H1 (cell line): ENCODE data around the gene EVX2. TPM values are rescaled to one million over a fixed set of nuclear protein-coding genes. Genes with fewer than 3 reads are reported as not detected.

Experiments used
- CTCF ChIA-PET: fragments of 300-600 bp; sonication (Branson Sonifier 250); formaldehyde crosslinking; loops from one replicate; lab custom pipeline; 2021; ENCODE audit not compliant: partially characterized antibody; lab: Charles Lee
- POLR2A ChIA-PET: fragments of 300-600 bp; sonication (Branson Sonifier 250); formaldehyde crosslinking; loops from one replicate; lab custom pipeline; 2021; ENCODE audit warnings: inconsistent platforms; ENCODE audit not compliant: partially characterized antibody; lab: Charles Lee
- DNase-seq, 2 experiments: peaks; one replicate each; pipeline versions ENCODE4 v3.0.0 to v3.0.0-alpha.2; 2010 to 2022; ENCODE audit warnings: low spot score in 2 of 2, low read depth in 1 of 2, mixed read lengths in 1 of 2
- FAIRE-seq: peaks from 2 replicates; lab custom pipeline; 2011; peaks lifted over from hg19 to GRCh38; lab: Jason Lieb, UNC
- H2AFZ ChIP-seq: 2 replicates; pipeline ENCODE4 v1.8.1; 2012; ENCODE audit warnings: low read length, inconsistent platforms
- H2AK5ac ChIP-seq: 2 replicates; pipeline ENCODE4 v1.6.1; 2013; ENCODE audit warnings: low read depth, low read length
- H2BK120ac ChIP-seq: replicated peaks from 2 replicates; pipeline ENCODE3; 2013; ENCODE audit warnings: low read depth, low read length, inconsistent platforms
- H2BK12ac ChIP-seq: 2 replicates; pipeline ENCODE4 v1.6.1; 2013; ENCODE audit warnings: low read depth, low read length
- H2BK15ac ChIP-seq: 2 replicates; pipeline ENCODE4 v1.6.1; 2013; ENCODE audit warnings: low read length
- H2BK20ac ChIP-seq: 2 replicates; pipeline ENCODE4 v1.6.1; 2013; ENCODE audit warnings: low read length
- H2BK5ac ChIP-seq: 2 replicates; pipeline ENCODE4 v1.6.1; 2013; ENCODE audit warnings: low read depth, low read length
- H3K14ac ChIP-seq: 2 replicates; pipeline ENCODE4 v1.6.1; 2013; ENCODE audit warnings: inconsistent platforms; ENCODE audit not compliant: insufficient read length
- H3K18ac ChIP-seq: 2 replicates; pipeline ENCODE4 v1.6.1; 2013; ENCODE audit warnings: low read length; ENCODE audit errors: extremely low read depth
- H3K23ac ChIP-seq: 2 replicates; pipeline ENCODE4 v1.6.1; 2013; ENCODE audit warnings: inconsistent platforms; ENCODE audit not compliant: insufficient read length
- H3K23me2 ChIP-seq: 2 replicates; pipeline ENCODE4 v1.6.1; 2013; ENCODE audit warnings: low read depth, low read length
- H3K27ac ChIP-seq: 2 replicates; pipeline ENCODE4 v1.6.1; 2011; ENCODE audit warnings: low read depth, low read length, inconsistent platforms
- H3K27me3 ChIP-seq, 4 experiments: replicated peaks in 1 of 4; 1 replicate in 1 of 4; 2 replicates in 3 of 4; pipeline versions ENCODE4 v1.6.1 to v1.8.1; 2011 to 2013; ENCODE audit warnings: low read length in 3 of 4, mild to moderate bottlenecking in 3 of 4, inconsistent platforms in 2 of 4, mixed read lengths in 2 of 4, moderate library complexity in 1 of 4; ENCODE audit not compliant: control insufficient read depth in 3 of 4, insufficient read depth in 3 of 4; ENCODE audit errors: extremely low read depth in 1 of 4
- H3K36me3 ChIP-seq, 4 experiments: 2 replicates each; pipeline versions ENCODE4 v1.6.1 to v1.8.1; 2011 to 2013; ENCODE audit warnings: mild to moderate bottlenecking in 4 of 4, low read length in 3 of 4, moderate library complexity in 2 of 4, control low read depth in 1 of 4, inconsistent platforms in 1 of 4; ENCODE audit not compliant: insufficient read depth in 4 of 4, control insufficient read depth in 2 of 4
- H3K4ac ChIP-seq: replicated peaks from 2 replicates; pipeline ENCODE3; 2013; ENCODE audit warnings: low read length, low read depth, mixed read lengths, inconsistent platforms; ENCODE audit not compliant: insufficient read length
- H3K4me1 ChIP-seq, 4 experiments: replicated peaks in 1 of 4; 1 replicate in 1 of 4; 2 replicates in 3 of 4; pipeline versions ENCODE4 v1.6.1 to v1.8.1; 2011 to 2013; ENCODE audit warnings: low read length in 3 of 4, inconsistent platforms in 2 of 4, mixed read lengths in 1 of 4; ENCODE audit not compliant: insufficient read depth in 4 of 4, control insufficient read depth in 3 of 4
- H3K4me2 ChIP-seq, 2 experiments: 2 replicates each; pipeline versions ENCODE4 v1.6.1 to v1.8.1; 2011 to 2013; ENCODE audit warnings: low read depth in 2 of 2, low read length in 2 of 2, control low read depth in 1 of 2, inconsistent platforms in 1 of 2, mild to moderate bottlenecking in 1 of 2; ENCODE audit not compliant: insufficient read depth in 1 of 2
- H3K4me3 ChIP-seq, 4 experiments: fragments of 200-600, 300-600 bp in 1 of 4; sonication (generic), shearing (Covaris generic), sonication (Bioruptor Twin) in 1 of 4; 2 replicates each; pipeline versions ENCODE4 v1.5.1 to v1.8.1; 2011 to 2016; ENCODE audit warnings: low read length in 4 of 4, low read depth in 3 of 4, control low read depth in 2 of 4, inconsistent platforms in 2 of 4, mild to moderate bottlenecking in 2 of 4, mixed read lengths in 1 of 4, moderate library complexity in 1 of 4; ENCODE audit not compliant: insufficient read depth in 2 of 4; ENCODE audit errors: extremely low read depth in 1 of 4
- H3K56ac ChIP-seq: replicated peaks from 2 replicates; pipeline ENCODE3; 2013; ENCODE audit warnings: low read depth, mild to moderate bottlenecking, mixed read lengths, low read length, inconsistent platforms; ENCODE audit not compliant: insufficient read length
- H3K79me1 ChIP-seq: 2 replicates; pipeline ENCODE4 v1.6.1; 2013; ENCODE audit warnings: low read depth, low read length, control low read depth
- H3K79me2 ChIP-seq, 2 experiments: 2 replicates each; pipeline versions ENCODE4 v1.6.1 to v1.8.1; 2012 to 2013; ENCODE audit warnings: low read length in 2 of 2, mild to moderate bottlenecking in 2 of 2, inconsistent platforms in 1 of 2; ENCODE audit not compliant: insufficient read depth in 2 of 2, control insufficient read depth in 1 of 2
- H3K9ac ChIP-seq, 4 experiments: replicated peaks in 1 of 4; 1 replicate in 1 of 4; 2 replicates in 3 of 4; pipeline versions ENCODE4 v1.6.1 to v1.8.1; 2011 to 2013; ENCODE audit warnings: low read depth in 3 of 4, low read length in 3 of 4, control low read depth in 2 of 4, mild to moderate bottlenecking in 2 of 4, moderate library complexity in 2 of 4, inconsistent platforms in 1 of 4; ENCODE audit errors: extremely low read depth in 1 of 4
- H3K9me3 ChIP-seq, 2 experiments: 2 replicates each; pipeline versions ENCODE4 v1.6.1 to v1.8.1; 2012 to 2013; ENCODE audit warnings: mild to moderate bottlenecking in 2 of 2, moderate library complexity in 2 of 2, control low read depth in 1 of 2, inconsistent platforms in 1 of 2, low read depth in 1 of 2, low read length in 1 of 2, mixed read lengths in 1 of 2; ENCODE audit not compliant: insufficient read depth in 2 of 2
- H4K20me1 ChIP-seq, 2 experiments: replicated peaks in 1 of 2; 2 replicates each; pipeline versions ENCODE3 to v1.8.1; 2011 to 2013; ENCODE audit warnings: inconsistent platforms in 2 of 2, low read length in 2 of 2, mild to moderate bottlenecking in 1 of 2; ENCODE audit not compliant: insufficient read depth in 2 of 2, control insufficient read depth in 1 of 2
- H4K5ac ChIP-seq: 2 replicates; pipeline ENCODE4 v1.6.1; 2013; ENCODE audit warnings: low read length, low read depth, mixed read lengths, inconsistent platforms; ENCODE audit not compliant: insufficient read length
- H4K8ac ChIP-seq: 2 replicates; pipeline ENCODE4 v1.8.0; 2013; ENCODE audit warnings: mild to moderate bottlenecking, moderate library complexity, low read length, inconsistent platforms; ENCODE audit not compliant: insufficient read depth; ENCODE audit errors: extremely low read depth
- H4K91ac ChIP-seq: replicated peaks from 2 replicates; pipeline ENCODE3; 2013; ENCODE audit warnings: low read length, mixed read lengths, inconsistent platforms; ENCODE audit not compliant: insufficient read length
- CHD1 ChIP-seq: IDR thresholded peaks from 2 replicates; pipeline ENCODE4 v1.6.1; 2012; ENCODE audit warnings: low read depth, low read length, improper control_type of control experiment
- CTBP2 ChIP-seq: IDR thresholded peaks from 2 replicates; pipeline ENCODE4 v1.7.0; 2011; ENCODE audit warnings: borderline replicate concordance, mild to moderate bottlenecking, moderate library complexity, mixed read lengths, low read length; ENCODE audit not compliant: insufficient read depth, insufficient read length
- KDM1A ChIP-seq: fragments of 200-600, 300-600 bp; sonication (generic); IDR thresholded peaks from 2 replicates; pipeline ENCODE4 v1.7.1; 2016; ENCODE audit warnings: mild to moderate bottlenecking, low read length, borderline replicate concordance
- RXRA ChIP-seq: IDR thresholded peaks from 2 replicates; pipeline ENCODE4 v1.6.1; 2011; ENCODE audit warnings: low read depth, mild to moderate bottlenecking, low read length, moderate library complexity; ENCODE audit not compliant: insufficient read depth
- WGBS, 2 experiments: shearing (Covaris generic) in 1 of 2; methylation state at CpG; one replicate each; pipeline versions ENCODE4 v1.1.6 to v1.1.7; 2013 to 2015; ENCODE audit warnings: low lambda C conversion rate in 2 of 2, mixed read lengths in 2 of 2, inconsistent platforms in 1 of 2, low coverage in 1 of 2, missing lambda C conversion rate in 1 of 2; ENCODE audit not compliant: insufficient replicate concordance in 2 of 2, insufficient coverage in 1 of 2, insufficient read length in 1 of 2; ENCODE audit errors: extremely low coverage in 1 of 2, missing lambda C conversion rate in 1 of 2; 5-methylcytosine and 5-hydroxymethylcytosine counted together
- polyA plus RNA-seq, 7 experiments: library from polyadenylated mRNA; depleted of rRNA in 3 of 7; stranded (reverse) in 5 of 7; unstranded in 2 of 7; fragments of >200 nt in 5 of 7; fragments of 200-250 nt in 2 of 7; gene quantifications; 1 replicate in 5 of 7; 2 replicates in 1 of 7; 4 replicates in 1 of 7; pipeline versions ENCODE4 v1.2.1 to v1.2.3, GENCODE V29; 2011 to 2013; ENCODE audit warnings: missing spikeins in 2 of 7, mixed read lengths in 2 of 7
- total RNA-seq: library from RNA; stranded (reverse); fragmentation: NEBNext Ultra II Directional; extraction: Animal tissue kit (Norgen Biotek cat#: 25700); gene quantifications from 2 replicates; pipeline ENCODE4 v1.2.1, GENCODE V29; 2021

The EVX2 gene
- total and polyA plus RNA-seq, 2 of the 8 experiments (the other 6 are each of a cell fraction or from before 2014, with no cell fraction given) = not detected

- no peaks in the 10 kb centered on the region for H3K9me3 ChIP-seq
- no peaks in the 10 kb centered on the region for H4K20me1 ChIP-seq
- no peak overlapping the region for H4K8ac ChIP-seq
- H4K91ac ChIP-seq = no peak overlapping the region
- no peaks in the 10 kb centered on the region for H3K79me1 ChIP-seq
- no peak overlapping the region for H2BK12ac ChIP-seq
- no peak overlapping the region for H3K23ac ChIP-seq
- H3K14ac ChIP-seq = no peak overlapping the region
- no peak overlapping the region for H2BK15ac ChIP-seq
- H3K27me3 ChIP-seq = no peaks in the 10 kb centered on the region
- H3K56ac ChIP-seq = no peak overlapping the region
- H2AK5ac ChIP-seq = no peak overlapping the region
- no peak overlapping the region for H3K4me2 ChIP-seq
- H2BK20ac ChIP-seq = no peak overlapping the region
- no peak overlapping the region for H3K27ac ChIP-seq
- DNase-seq = no peak
- CTCF ChIA-PET = interaction anchor here (0.5 to 1.2 kb wide), 6 partner anchors 17 to 1038 kb away, joined by 3 to 5 read pairs (median 4); no protein-coding TSS in a partner anchor
- TF ChIP-seq RXRA (no peak), KDM1A (no peak), CHD1 (no peak), CTBP2 (no peak)
- no peaks in the 10 kb centered on the region for H3K79me2 ChIP-seq
- no peak overlapping the region for H2BK120ac ChIP-seq
- no peak overlapping the region for H3K9ac ChIP-seq
- no peak overlapping the region for H2AFZ ChIP-seq
- no peak overlapping the region for H3K4ac ChIP-seq
- no peak overlapping the region for H3K18ac ChIP-seq
- no peak for FAIRE-seq
- no peaks in the 10 kb centered on the region for H3K23me2 ChIP-seq
- POLR2A ChIA-PET = no interaction called here
- 89% methylated on average over 6 of the region's 6 CpGs; no CpG with 5 or more reads in 1 of the 2 experiments for WGBS, 2 experiments
- no peak overlapping the region for H4K5ac ChIP-seq
- no peak overlapping the region for H3K4me3 ChIP-seq
- H3K4me1 ChIP-seq = no peaks in the 10 kb centered on the region
- H2BK5ac ChIP-seq = no peak overlapping the region
- no peaks in the 10 kb centered on the region for H3K36me3 ChIP-seq
Observed at GRCh38 chr2:176035013-176035691, 48.6 kb downstream of the EVX2 start.
